CD4-positive, alpha-beta T cell treated with Interleukin-17A for 1 hour (primary cell): ENCODE results near the gene ANKK1.

ENCODE experiments used
- DNase-seq: peaks from one replicate; pipeline ENCODE4 v3.0.0-alpha.2; 2020

ANKK1 gene

DNA sequence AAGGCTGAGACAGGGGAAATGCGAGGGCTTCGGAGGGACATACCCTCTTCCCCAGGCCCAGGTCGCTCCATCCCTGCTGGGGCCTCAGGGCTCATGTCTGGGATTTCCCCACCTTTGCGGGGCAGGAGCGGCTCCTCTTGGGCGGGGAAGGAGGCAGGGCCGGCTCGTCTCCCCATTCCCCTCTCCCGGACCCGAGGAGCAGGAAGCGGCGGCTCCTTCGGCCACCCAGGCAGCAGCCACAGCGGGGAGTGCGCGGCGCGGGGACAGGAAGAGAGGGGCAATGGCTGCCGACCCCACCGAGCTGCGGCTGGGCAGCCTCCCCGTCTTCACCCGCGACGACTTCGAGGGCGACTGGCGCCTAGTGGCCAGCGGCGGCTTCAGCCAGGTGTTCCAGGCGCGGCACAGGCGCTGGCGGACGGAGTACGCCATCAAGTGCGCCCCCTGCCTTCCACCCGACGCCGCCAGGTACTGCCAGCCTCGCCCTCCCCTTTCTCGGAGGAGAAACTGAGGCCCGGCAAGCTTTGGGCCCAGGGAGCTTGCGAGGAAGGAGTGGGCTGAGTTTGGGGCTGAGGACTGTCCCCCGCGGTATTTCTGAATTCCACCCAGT, at the start of gene ANKK1:
Gene ANKK1 (plus strand): TSS at position 175 of the 607 bp plus-strand sequence. CDS start 106 bp downstream, at position 281.
- DNase-seq: no peak

- DNase-seq: no peak
Observed at GRCh38 chr11:113338730-113339129, 48.8 kb upstream of the ANKK1 start.

- no peak for DNase-seq
Observed at GRCh38 chr11:113339929-113340589, 47.5 kb upstream of the ANKK1 start.

- DNase-seq: no peak
Observed at GRCh38 chr11:113341388-113342165, 46.0 kb upstream of the ANKK1 start.

DNA sequence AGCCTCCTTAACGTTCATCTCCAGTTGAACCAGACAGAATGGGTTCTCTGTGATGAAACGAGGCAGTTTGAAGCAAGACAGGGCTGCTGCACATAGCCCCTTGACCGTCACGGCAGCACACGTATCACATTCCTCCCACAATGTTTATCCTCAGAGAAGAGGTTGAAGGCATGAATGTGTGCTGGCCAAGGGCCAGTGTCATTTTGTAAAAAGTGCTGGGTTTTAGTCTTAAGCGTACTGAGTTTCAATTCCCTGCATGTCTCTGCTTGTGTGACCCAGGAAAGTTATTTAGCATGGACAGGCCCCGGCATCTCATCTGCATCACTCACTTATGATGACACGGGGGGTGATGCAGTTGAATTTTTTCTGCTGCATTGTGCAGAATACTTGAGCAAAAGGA, 41.6 kb upstream of the ANKK1 start:
- DNase-seq: no peak

DNA sequence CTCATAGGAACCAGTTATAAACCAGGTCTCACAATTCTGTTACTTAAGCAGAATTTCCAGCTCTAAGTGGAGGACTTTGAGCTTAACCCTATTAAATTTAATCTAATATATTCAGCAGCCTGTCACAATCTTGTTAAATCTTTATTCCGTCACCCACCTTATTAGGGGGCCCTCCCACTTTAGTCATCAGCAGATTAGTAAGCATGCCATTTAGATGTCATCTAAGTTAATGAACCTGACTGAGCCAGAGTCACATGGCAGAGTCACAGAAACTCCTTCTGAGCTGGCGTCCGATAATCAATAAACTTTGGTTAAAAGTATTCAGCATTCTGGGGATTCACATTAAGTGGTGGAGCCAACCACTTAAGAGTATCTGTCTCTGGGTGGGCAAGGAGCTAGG, 38.1 kb upstream of the ANKK1 start:
- no peak for DNase-seq

DNA sequence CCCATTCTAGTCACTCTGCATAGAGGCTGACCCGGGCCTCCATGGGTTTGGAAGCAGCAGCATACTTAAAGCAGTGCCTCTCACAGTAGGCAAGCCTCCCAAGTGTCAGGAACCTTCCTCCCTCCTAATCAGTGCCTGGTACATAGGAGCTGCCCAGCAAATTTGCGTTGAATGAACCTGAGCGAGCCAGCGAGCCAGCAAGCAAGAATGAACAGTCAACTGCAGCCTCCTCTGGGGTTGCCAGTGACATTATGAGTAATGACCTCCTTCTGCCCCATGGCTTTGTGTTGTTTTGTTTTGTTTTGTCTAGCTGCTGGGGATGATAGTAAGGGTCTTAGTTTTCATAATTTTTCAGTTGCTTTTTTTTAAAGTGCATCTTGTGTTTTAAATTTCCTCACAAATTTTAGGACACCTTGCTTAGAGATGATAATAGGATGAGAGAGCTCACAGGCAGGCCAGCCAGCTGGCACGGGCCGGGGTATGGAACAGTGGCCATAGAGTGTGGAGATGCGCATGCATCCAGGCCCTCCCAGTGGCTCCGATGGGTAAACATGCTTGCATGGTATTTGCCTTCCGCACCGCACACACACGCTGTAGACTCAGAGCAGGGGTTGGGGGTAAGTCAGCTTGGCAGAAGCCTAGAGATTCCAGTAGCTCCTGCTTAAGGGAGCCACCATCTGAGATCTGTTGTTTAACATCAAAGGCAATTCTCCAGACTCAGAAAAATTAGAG, 37.1 kb upstream of the ANKK1 start:
- DNase-seq: no peak

GRCh38 chr11:113351068-113351450, 36.5 kb upstream of the ANKK1 start:
- no peak for DNase-seq

DNA sequence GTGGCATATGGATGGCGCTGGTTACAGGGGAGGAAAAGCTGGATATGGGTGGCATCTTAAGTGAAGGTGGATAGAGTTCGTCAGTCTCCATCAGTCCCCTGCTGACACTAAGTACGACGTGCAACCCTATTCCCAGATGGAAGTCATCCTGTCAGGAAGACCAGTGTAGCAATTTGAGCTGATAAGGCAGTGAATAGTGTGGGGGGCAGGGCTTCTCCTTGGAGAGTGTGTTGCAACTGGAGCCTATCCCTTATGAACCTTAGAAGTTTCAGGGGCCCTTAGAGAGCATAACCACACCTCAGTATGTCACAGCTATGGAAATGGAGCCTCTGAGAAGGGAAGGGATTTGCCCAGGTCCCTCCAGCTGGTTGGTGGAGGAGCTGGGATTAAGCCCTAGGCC, 36.1 kb upstream of the ANKK1 start:
- no peak for DNase-seq

GRCh38 chr11:113356203-113356602, 31.4 kb upstream of the ANKK1 start:
- DNase-seq: no peak

DNA sequence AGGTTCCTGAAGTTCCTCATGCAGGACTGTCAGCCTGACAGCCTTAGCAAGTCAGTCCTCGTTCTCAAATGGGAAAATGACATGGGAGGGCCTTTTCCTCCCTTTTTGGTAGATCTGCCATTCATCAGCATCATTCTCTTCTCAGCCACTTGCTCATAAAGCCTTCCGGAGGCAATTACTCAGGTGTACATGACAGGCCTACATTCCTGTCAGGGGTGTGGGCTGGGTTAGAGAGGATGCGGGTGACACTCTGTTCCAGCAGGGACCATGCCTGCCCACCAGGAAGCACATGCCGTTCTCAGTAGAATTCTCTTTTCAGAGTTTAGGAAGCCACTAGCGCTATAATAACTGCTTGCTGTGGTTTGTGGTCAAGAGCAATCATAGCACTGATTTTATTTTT, 24.2 kb upstream of the ANKK1 start:
- DNase-seq: no peak

DNA sequence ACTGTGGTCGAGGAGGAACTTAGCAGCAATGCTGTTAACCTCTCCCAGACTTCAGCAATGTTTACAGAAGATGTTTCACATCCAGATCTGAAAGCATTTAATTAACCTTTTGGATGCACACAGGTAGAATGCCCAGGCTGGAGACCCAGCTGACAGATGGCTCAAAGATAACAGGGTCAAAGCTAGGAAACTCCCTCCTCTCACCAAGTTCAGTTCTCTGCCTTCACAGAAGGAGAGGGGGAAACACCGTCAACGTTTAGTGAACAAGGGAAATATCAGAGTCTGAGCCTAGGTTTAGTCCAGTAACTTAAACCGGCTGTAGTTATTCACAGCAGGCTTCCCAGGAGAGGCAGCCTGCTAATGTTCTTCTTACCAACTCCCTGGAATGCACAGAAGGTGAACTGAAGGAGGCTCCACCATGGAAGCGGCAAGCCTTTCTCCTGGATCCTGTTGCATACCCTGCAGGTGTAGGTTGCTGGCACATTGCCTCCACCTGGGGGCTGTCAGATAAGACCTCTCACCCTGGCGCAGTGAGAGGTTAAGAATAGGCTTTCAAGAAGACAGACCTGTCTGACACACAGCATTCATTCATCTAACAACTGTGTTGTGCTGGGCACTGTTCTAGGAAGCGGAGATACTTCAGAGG, 23.5 kb upstream of the ANKK1 start:
- no peak for DNase-seq

- DNase-seq: no peak
Observed at GRCh38 chr11:113365895-113366294, 21.7 kb upstream of the ANKK1 start.

GRCh38 chr11:113369411-113369810, 18.2 kb upstream of the ANKK1 start:
- no peak for DNase-seq

DNA sequence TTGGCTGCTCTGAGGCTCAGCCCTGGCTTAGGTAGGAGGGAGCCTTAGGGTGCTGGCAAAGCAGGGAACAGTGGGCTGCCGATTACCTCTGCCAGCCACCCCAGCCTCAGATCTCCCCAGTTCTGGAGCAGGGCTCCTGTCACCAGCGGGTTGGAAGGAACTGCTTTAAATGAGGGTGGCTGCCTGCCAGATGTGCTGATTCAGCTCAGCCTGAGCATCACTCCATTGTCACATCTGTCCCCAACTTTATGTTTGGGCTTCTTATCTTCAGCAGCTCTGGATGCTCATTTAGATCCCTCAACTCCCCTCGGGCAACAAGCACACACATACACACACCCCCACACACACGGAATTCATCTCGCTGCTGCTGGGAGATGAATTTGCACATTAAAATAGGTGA, 16.9 kb upstream of the ANKK1 start:
- no peak for DNase-seq

- DNase-seq: no peak
Observed at GRCh38 chr11:113372309-113372708, 15.3 kb upstream of the ANKK1 start.

- no peak for DNase-seq
Observed at GRCh38 chr11:113373306-113373705, 14.3 kb upstream of the ANKK1 start.

- no peak for DNase-seq
Observed at GRCh38 chr11:113373981-113374560, 13.5 kb upstream of the ANKK1 start.

GRCh38 chr11:113375402-113375801, 12.2 kb upstream of the ANKK1 start:
- no peak for DNase-seq

GRCh38 chr11:113376156-113376555, 11.4 kb upstream of the ANKK1 start:
- DNase-seq: no peak

DNA sequence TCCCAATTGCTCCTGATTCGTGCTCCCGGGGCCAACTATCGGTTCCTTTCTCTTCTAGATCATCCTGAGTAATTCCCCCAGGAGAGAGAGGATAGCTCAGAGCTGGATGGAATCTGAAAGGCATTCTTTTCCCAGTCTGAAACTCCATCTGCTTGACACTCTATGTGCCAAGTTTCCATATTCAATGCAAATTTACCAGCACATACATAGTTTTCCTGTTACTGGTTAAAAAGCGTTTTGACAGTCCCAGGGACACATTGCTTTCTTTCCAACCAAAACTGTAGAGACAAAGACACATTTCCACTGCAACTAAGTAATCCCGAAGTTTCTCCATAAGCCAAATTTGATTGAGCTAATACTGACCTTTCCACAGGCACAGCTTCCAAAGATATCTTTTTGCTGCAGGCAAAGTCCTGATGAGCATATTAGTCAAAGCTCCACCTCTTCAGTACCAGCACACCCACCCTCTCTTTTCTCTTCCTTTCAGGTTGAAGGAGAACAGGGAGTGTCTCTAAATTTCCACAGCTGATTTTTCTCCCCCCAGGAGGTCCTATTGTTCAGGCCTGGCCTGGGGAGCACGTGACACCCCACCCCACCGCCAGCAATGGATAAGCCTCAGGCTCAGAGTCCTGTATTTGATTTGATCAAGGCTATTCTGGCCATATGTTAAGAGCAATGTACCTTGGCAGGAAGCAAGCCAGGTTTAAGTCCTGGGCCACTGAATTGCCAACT, 9.7 kb upstream of the ANKK1 start:
- no peak for DNase-seq

GRCh38 chr11:113378692-113379091, 8.9 kb upstream of the ANKK1 start:
- DNase-seq: no peak
